ENCODE data around the gene IFNA7. TPM values are rescaled to one million over a fixed set of nuclear protein-coding genes. Genes with fewer than 3 reads are reported as not detected.
A peak's percentile ranks its signal among the peaks of the same experiment; 100 is the strongest.

Gene IFNA7
- total and polyA plus RNA-seq, 5 experiments from 2014 or later: not detected

DNA sequence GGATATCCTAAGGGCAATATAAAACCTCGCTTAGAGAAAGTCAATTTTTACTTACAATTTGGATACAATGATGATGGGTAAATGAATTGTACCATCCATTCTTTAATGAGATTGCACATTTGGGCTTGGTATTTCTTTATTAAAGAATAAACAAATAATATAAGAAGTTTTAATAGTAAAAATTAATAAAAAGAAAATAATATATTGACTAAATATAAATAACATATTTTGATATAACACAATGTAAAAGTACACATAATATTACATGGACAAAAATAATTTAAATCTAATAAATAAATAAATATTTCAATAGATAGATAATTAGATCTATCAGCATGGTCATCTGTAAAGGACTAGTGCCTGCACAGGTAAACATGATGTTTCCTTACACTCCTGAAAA, 36.5 kb downstream of the IFNA7 start:
- Mint-ChIP-seq H3K4me3 (no peak overlapping the region), H3K27ac (no peak overlapping the region), H3K4me1 (peaks cover 13 to 30% (median 28%) of the 10 kb centered on the region in 4 donors), H3K9me3 (peaks cover 0 to 2% (median 0%) of the 10 kb centered on the region in 9 donors), H3K27me3 (peaks cover 0 to 5% (median 0%) of the 10 kb centered on the region in 5 donors), H3K36me3 (no peaks in the 10 kb centered on the region)
- DNase-seq (no peak), ATAC-seq (no peak)
- POLR2A ChIA-PET: no interaction called here

- POLR2A ChIA-PET: no interaction called here
- Mint-ChIP-seq H3K4me3 (peak overlapping the region; percentile 26 to 85 (median 67)), H3K36me3 (peaks cover 0 to 15% (median 0%) of the 10 kb centered on the region in 3 donors), H3K4me1 (peaks cover 20 to 45% (median 41%) of the 10 kb centered on the region in 4 donors), H3K27ac (peak overlapping the region in 9 of 10 donors; percentile 9 to 44 (median 26)), H3K27me3 (no peaks in the 10 kb centered on the region), H3K9me3 (peaks cover 2 to 17% (median 4%) of the 10 kb centered on the region in 9 donors)
- peak; percentile 57 to 59 for ATAC-seq
- peak in 3 of 10 donors; percentile 3 to 24 (median 23) for DNase-seq
Observed at GRCh38 chr9:21160178-21160577, 41.8 kb downstream of the IFNA7 start.

DNA sequence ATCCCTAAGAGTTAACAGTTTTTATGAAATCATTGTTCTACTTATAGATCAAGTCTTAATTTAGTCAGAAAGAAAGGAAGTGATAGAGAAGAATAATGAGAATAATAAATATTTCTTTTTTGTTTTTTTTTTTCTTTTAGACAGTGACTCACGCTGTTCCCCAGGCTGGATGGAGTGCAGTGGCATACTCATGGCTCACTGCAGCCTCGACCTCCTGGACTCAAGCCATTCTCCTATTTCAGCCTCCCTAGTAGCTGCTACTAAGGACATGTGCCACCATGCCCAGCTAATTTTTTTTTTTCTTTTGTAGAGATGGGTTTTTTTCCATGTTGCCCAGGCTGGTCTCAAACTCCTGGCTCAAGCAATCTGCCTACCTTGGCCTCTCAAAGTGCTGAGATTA, 46.5 kb downstream of the IFNA7 start:
- POLR2A ChIA-PET: no interaction called here
- Mint-ChIP-seq H3K27me3 (peaks cover 0 to 3% (median 0%) of the 10 kb centered on the region in 5 donors), H3K4me3 (no peak overlapping the region), H3K36me3 (peaks cover 0 to 15% (median 0%) of the 10 kb centered on the region in 3 donors), H3K27ac (no peak overlapping the region), H3K4me1 (peaks cover 10 to 20% (median 20%) of the 10 kb centered on the region in 4 donors), H3K9me3 (peaks cover 0 to 17% (median 4%) of the 10 kb centered on the region in 9 donors)
- DNase-seq: no peak
- ATAC-seq: no peak

DNA sequence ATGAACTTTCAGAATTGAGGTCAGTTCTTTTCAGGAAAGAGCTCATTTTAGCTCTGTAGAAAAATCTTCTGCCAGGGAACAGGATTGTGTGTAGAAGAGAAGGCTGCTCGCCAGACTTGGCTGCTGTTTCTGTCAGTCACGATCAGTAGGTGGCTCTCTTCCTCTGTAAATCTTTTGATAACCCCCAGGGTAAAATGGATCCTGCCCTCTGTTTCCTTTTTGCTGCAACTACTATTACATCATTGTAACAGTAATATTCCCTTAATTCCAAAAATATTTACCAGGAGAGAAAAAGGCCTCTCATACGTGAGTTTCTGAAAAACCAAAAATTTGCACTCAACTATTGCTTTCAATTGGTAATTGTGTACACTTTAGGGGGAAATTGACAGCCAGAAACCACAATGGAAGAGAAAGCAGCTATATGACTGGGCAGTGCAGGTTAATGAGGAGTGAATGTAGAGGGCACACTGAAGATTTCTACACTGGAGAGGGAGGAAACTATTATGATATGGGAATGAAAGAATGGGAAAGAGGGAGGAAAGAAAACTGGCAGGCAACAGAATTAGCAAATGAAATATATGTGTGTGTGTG, 47.9 kb downstream of the IFNA7 start:
- peaks cover 0 to 15% (median 2%) of the 10 kb centered on the region in 3 donors for H3K36me3 Mint-ChIP-seq
- POLR2A ChIA-PET: no interaction called here

DNA sequence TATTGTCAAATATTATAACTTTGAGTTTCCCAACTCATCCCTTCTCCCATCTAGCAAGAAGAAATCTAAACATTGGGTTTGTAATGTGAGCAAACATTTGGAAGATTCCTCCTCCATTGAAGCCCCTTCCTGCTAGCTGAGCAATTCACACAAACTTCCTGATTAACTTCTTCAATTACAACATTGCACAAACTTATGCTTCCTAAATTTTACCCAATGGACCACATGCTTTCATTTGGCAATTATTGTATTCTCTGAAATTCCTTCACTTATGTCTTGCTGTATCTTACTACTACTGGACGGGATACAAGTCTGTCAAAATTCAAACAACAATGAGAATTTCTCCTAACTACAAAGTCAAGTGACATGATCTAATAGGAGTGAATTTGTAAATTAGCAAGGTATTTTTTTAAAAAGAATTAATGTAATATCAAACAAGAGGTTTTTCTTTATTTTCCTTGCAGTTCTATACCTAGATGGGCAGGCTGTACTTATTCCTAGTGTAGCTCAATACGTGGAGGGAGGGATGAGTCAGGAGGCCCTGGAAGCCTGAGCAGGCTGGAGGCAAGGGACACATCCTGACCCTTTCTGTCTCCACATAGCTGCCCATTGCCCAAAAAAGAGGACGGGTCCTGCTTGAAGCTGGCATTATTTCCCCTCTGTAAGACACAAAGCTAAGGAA, 48.5 kb downstream of the IFNA7 start:
- Mint-ChIP-seq H3K27ac (no peak overlapping the region), H3K36me3 (peaks cover 0 to 18% (median 7%) of the 10 kb centered on the region in 3 donors), H3K4me1 (peaks cover 4 to 7% (median 6%) of the 10 kb centered on the region in 4 donors), H3K4me3 (no peak overlapping the region), H3K27me3 (peaks cover 0 to 3% (median 0%) of the 10 kb centered on the region in 5 donors), H3K9me3 (peaks cover 5 to 23% (median 10%) of the 10 kb centered on the region in 9 donors)
- POLR2A ChIA-PET: no interaction called here
- DNase-seq (no peak), ATAC-seq (no peak)

More for the DNA sequence above, 47.9 kb downstream of the IFNA7 start:
- Mint-ChIP-seq H3K27ac (no peak overlapping the region), H3K27me3 (peaks cover 0 to 3% (median 0%) of the 10 kb centered on the region in 5 donors), H3K9me3 (peaks cover under 1 to 17% (median 5%) of the 10 kb centered on the region in 9 donors), H3K4me1 (peaks cover 6 to 10% (median 9%) of the 10 kb centered on the region in 4 donors), H3K4me3 (no peak overlapping the region)
- ATAC-seq (peak; percentile 62 to 68), DNase-seq (peak in 4 of 10 donors; percentile 2 to 26 (median 14))

Other genes with a start within 250 kb of the IFNA7 start
- 10 to 100 TPM; 11.5 to 12.6 TPM for gene HACD4, start 170.6 kb downstream of the IFNA7 start, total RNA-seq
- gene HACD4, start 170.6 kb downstream of the IFNA7 start, polyA plus RNA-seq: 1 to 10 TPM; 7.5 to 8.1 (median 7.8) TPM
- gene IFNB1, start 124.3 kb downstream of the IFNA7 start, total RNA-seq: not detected
- gene IFNB1, start 124.3 kb downstream of the IFNA7 start, polyA plus RNA-seq: not detected
- gene IFNW1, start 60.4 kb downstream of the IFNA7 start, total RNA-seq: not detected
- not detected for gene IFNW1, start 60.4 kb downstream of the IFNA7 start, polyA plus RNA-seq
- not detected for gene IFNA21, start 35.5 kb downstream of the IFNA7 start, total RNA-seq
- not detected for gene IFNA21, start 35.5 kb downstream of the IFNA7 start, polyA plus RNA-seq
- not detected for gene IFNA4, start 14.6 kb downstream of the IFNA7 start, total RNA-seq
- not detected for gene IFNA4, start 14.6 kb downstream of the IFNA7 start, polyA plus RNA-seq
- not detected for gene IFNA10, start 4.9 kb upstream of the IFNA7 start, total RNA-seq
- gene IFNA10, start 4.9 kb upstream of the IFNA7 start, polyA plus RNA-seq: not detected
- gene IFNA16, start 15.1 kb upstream of the IFNA7 start, total RNA-seq: not detected
- not detected for gene IFNA16, start 15.1 kb upstream of the IFNA7 start, polyA plus RNA-seq
- not detected for gene IFNA17, start 26.0 kb upstream of the IFNA7 start, total RNA-seq
- not detected for gene IFNA17, start 26.0 kb upstream of the IFNA7 start, polyA plus RNA-seq
- not detected for gene IFNA14, start 37.8 kb upstream of the IFNA7 start, total RNA-seq
- not detected for gene IFNA14, start 37.8 kb upstream of the IFNA7 start, polyA plus RNA-seq
- gene IFNA5, start 103.1 kb upstream of the IFNA7 start, total RNA-seq: under 1 TPM in 1 of 2 experiments, not detected in 1; 0.52 TPM
- gene IFNA5, start 103.1 kb upstream of the IFNA7 start, polyA plus RNA-seq: not detected
- gene KLHL9, start 133.2 kb upstream of the IFNA7 start, total RNA-seq: 10 to 100 TPM; 33.8 to 36.4 TPM
- gene KLHL9, start 133.2 kb upstream of the IFNA7 start, polyA plus RNA-seq: 10 to 100 TPM; 14.8 to 19.6 (median 18.6) TPM
- not detected for gene IFNA6, start 148.7 kb upstream of the IFNA7 start, total RNA-seq
- not detected for gene IFNA6, start 148.7 kb upstream of the IFNA7 start, polyA plus RNA-seq
- gene IFNA13, start 165.9 kb upstream of the IFNA7 start, total RNA-seq: not detected
- gene IFNA13, start 165.9 kb upstream of the IFNA7 start, polyA plus RNA-seq: not detected
- gene IFNA2, start 183.2 kb upstream of the IFNA7 start, total RNA-seq: not detected
- not detected for gene IFNA2, start 183.2 kb upstream of the IFNA7 start, polyA plus RNA-seq
- gene IFNA8, start 206.9 kb upstream of the IFNA7 start, total RNA-seq: not detected
- not detected for gene IFNA8, start 206.9 kb upstream of the IFNA7 start, polyA plus RNA-seq
- gene IFNA1, start 238.2 kb upstream of the IFNA7 start, total RNA-seq: not detected
- not detected for gene IFNA1, start 238.2 kb upstream of the IFNA7 start, polyA plus RNA-seq